Ascending aorta (tissue), 2 donors: ENCODE results near the gene PIGW. TPM values are rescaled to one million over a fixed set of nuclear protein-coding genes. Genes with fewer than 3 reads are reported as not detected.

ENCODE experiments used
- DNase-seq, 2 donors: peaks; one replicate each; pipeline ENCODE4 v3.0.0-alpha.2; 2019; ENCODE audit warnings: low spot score in 2 of 2
- H3K27ac ChIP-seq, 2 donors: fragments of 200-600 bp; sonication (generic); one replicate each; pipeline ENCODE4 v1.5.1; 2016 to 2017; ENCODE audit warnings: mild to moderate bottlenecking in 1 of 2
- H3K27me3 ChIP-seq: fragments of 200-600 bp; sonication (generic); one replicate; pipeline ENCODE4 v1.5.1; 2017
- H3K36me3 ChIP-seq, 2 donors: fragments of 200-600 bp; sonication (generic); one replicate each; pipeline ENCODE4 v1.5.1; 2016
- H3K4me1 ChIP-seq, 2 donors: fragments of 200-600 bp; sonication (generic); one replicate each; pipeline ENCODE4 v1.5.1; 2016 to 2017; ENCODE audit warnings: mild to moderate bottlenecking in 1 of 2
- H3K4me3 ChIP-seq, 2 donors: fragments of 200-600 bp; sonication (generic); one replicate each; pipeline ENCODE4 v1.5.1; 2016 to 2017; ENCODE audit warnings: mild to moderate bottlenecking in 1 of 2
- H3K9me3 ChIP-seq, 2 donors: fragments of 200-600 bp; sonication (generic); one replicate each; pipeline ENCODE4 v1.5.1; 2016
- intact Hi-C: fragments of 100-400 bp; cut with DNase I; formaldehyde crosslinking; loops from one replicate; pipeline ENCODE4 v1.15.1; 2023
- total RNA-seq: library from RNA; depleted of rRNA; stranded (reverse); fragments of >200 nt; gene quantifications from one replicate; pipeline ENCODE4 v1.1.0, GENCODE V29; 2016
- TF ChIP-seq, protein P1 (sequence below), 3 experiments: fragments of 200-600 bp in 2 of 3; fragments of 450-650 bp in 1 of 3; sonication (generic) in 2 of 3; IDR thresholded peaks; one replicate each; pipeline ENCODE4 v1.5.1; 2016 to 2019; ENCODE audit warnings: antibody characterized with exemption in 3 of 3, mild to moderate bottlenecking in 1 of 3, moderate library complexity in 1 of 3

PIGW gene
- total RNA-seq, 1 donor from 2014 or later = 6.0 TPM

DNA sequence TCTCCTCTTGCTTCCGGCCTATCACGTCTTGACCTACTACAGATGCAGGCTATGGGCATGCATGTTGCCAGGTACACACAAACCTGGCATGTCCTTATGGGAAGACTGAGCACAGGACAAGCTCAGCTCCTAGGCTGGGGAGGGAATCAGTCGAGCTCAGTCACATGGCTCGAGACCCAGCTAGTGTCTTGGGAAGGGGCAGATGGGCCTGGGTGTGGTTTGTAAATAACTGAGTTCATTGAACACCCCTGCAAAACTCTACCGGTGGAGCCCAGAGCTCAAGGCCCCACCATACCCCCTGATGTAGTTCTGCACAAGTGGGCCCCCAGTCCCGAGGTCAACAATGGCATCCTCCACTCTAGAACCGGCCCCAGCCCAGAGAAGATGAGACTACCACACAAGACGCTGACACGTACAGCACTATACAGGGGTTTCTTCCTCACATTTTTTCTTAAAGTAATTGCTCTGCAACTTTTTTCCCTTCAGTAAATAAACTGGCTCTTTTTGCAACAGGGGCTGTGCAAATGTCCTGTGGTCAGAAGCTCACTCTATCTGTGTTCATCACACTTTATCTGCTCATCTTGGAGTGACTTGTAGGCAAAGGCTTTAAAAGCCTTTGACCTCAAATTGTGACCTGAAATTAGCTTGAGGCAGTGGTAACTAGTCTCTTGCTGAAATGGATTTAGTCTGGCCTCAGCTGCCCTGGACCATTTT lies 25.4 kb upstream of the PIGW start:
- Histone ChIP-seq H3K27ac (no peak overlapping the region), H3K27me3 (no peaks in the 10 kb centered on the region), H3K4me3 (no peak overlapping the region), H3K36me3 (peaks cover 19 to 57% of the 10 kb centered on the region in 2 donors), H3K9me3 (no peaks in the 10 kb centered on the region), H3K4me1 (no peaks in the 10 kb centered on the region)
- TF ChIP-seq, protein P1, sequence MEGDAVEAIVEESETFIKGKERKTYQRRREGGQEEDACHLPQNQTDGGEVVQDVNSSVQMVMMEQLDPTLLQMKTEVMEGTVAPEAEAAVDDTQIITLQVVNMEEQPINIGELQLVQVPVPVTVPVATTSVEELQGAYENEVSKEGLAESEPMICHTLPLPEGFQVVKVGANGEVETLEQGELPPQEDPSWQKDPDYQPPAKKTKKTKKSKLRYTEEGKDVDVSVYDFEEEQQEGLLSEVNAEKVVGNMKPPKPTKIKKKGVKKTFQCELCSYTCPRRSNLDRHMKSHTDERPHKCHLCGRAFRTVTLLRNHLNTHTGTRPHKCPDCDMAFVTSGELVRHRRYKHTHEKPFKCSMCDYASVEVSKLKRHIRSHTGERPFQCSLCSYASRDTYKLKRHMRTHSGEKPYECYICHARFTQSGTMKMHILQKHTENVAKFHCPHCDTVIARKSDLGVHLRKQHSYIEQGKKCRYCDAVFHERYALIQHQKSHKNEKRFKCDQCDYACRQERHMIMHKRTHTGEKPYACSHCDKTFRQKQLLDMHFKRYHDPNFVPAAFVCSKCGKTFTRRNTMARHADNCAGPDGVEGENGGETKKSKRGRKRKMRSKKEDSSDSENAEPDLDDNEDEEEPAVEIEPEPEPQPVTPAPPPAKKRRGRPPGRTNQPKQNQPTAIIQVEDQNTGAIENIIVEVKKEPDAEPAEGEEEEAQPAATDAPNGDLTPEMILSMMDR (IDR thresholded peaks at IDR 0.05) = no peak
- DNase-seq = no peak
- intact Hi-C loops = no loop called here

DNA sequence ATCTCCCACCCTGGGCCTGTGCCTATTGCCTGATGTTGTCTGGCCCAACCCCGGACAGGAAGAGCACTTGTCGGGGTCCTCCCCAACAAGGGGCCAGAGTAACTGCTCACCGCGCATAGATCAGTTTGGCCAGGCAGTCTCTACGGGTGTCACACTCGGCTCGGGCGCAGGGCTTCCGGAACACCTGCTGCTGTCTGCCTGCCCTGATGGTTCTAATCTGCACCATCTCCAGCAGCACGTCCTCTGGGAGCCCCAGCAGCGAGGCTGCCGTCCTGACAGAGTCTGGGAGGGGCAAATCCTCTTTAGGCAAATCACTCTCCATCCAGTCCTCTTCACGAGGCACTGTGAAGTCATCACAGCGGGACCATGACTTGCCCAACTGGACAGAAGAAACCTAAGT lies 24.2 kb upstream of the PIGW start:
- TF ChIP-seq, protein P1 (IDR thresholded peaks at IDR 0.05) = no peak
- no peak overlapping the region for H3K4me3 ChIP-seq
- H3K27me3 ChIP-seq = no peaks in the 10 kb centered on the region
- DNase-seq = no peak
- no peaks in the 10 kb centered on the region for H3K4me1 ChIP-seq
- H3K27ac ChIP-seq = no peak overlapping the region
- no peaks in the 10 kb centered on the region for H3K9me3 ChIP-seq
- peaks cover 11 to 56% of the 10 kb centered on the region in 2 donors for H3K36me3 ChIP-seq
- intact Hi-C loops = no loop called here

DNA sequence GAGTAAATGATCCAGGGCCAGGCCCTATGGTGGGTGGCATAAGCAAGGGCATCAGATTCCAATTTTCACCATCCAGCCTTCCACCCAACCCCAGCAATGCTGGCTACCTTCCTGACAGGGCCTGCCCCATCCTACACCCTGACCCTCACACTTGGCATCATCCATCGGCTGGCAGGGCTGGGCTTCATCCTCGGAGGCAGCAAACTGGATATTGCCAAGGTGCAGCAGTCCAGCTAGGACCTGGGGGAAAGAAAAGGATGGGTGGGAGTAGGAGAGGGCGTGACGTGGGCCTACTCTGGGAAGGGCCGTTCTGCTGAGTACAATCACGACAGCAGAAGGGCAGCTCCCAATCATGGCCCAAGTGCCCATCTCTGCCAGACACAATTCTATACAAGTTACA lies 23.6 kb upstream of the PIGW start:
- intact Hi-C loops = no loop called here
- Histone ChIP-seq H3K27ac (no peak overlapping the region), H3K4me1 (no peaks in the 10 kb centered on the region), H3K36me3 (peaks cover 11 to 52% of the 10 kb centered on the region in 2 donors), H3K9me3 (no peaks in the 10 kb centered on the region), H3K4me3 (no peak overlapping the region), H3K27me3 (no peaks in the 10 kb centered on the region)
- DNase-seq = no peak
- TF ChIP-seq, protein P1 (IDR thresholded peaks at IDR 0.05) = no peak

DNA sequence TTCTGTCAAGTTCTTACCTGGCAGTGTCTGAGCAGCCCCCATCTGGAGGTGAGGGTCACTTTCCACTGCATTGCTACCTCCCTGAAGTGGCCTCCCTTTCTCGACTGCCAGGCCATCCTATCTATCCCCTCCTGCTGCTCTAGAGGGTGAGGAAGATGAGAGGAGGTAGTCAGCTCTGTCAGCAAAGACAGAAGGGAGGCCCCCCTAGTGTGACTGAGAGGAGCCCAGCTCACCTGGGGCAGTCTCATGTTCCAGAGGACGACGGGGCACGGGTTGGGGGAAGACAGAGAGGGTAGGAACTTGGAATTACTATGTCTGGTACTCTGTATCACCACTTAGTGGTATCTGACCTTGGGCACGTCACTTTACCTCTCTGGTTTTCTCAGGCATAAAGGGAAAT lies 22.1 kb upstream of the PIGW start:
- Histone ChIP-seq H3K27ac (no peak overlapping the region), H3K4me1 (no peaks in the 10 kb centered on the region), H3K27me3 (no peaks in the 10 kb centered on the region), H3K4me3 (no peak overlapping the region), H3K36me3 (peaks cover 11 to 42% of the 10 kb centered on the region in 2 donors), H3K9me3 (no peaks in the 10 kb centered on the region)
- no peak for DNase-seq
- intact Hi-C loops = no loop called here
- TF ChIP-seq, protein P1 (IDR thresholded peaks at IDR 0.05) = no peak

DNA sequence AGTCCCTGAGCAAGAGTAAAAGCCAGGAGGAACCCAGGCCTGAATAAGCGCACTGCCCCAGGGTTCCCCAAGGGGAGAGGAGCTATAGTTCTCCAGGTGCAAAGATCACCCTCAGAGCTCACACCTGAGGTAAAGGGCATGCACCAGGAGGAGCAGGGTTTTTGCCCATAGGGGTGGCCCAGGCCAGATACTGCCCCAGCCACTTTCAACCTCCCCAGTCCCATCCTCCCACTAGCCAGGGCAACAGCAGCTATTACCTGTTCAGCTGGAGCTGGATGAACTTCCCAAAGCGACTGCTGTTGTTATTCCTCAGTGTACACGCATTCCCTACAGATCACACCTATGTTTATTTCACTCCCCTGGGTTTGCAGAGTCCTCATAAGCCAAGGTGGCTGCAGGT lies 19.9 kb upstream of the PIGW start:
- TF ChIP-seq, protein P1 (IDR thresholded peaks at IDR 0.05) = no peak
- DNase-seq = no peak
- H3K36me3 ChIP-seq = peaks cover 11 to 33% of the 10 kb centered on the region in 2 donors
- H3K27ac ChIP-seq = no peak overlapping the region
- intact Hi-C loops = no loop called here
- H3K9me3 ChIP-seq = no peaks in the 10 kb centered on the region
- H3K4me1 ChIP-seq = no peaks in the 10 kb centered on the region
- no peaks in the 10 kb centered on the region for H3K27me3 ChIP-seq
- no peak overlapping the region for H3K4me3 ChIP-seq
